ENCODE data around the gene GPR32. TPM values are rescaled to one million over a fixed set of nuclear protein-coding genes. Genes with fewer than 3 reads are reported as not detected.
"Not testable (repeated sequence)": the region's sequence is repeated elsewhere in the genome, so short reads cannot be mapped to it uniquely, and the experiment has no call there.

The GPR32 gene
- total RNA-seq, 2 experiments from 2014 or later: not detected

DNA sequence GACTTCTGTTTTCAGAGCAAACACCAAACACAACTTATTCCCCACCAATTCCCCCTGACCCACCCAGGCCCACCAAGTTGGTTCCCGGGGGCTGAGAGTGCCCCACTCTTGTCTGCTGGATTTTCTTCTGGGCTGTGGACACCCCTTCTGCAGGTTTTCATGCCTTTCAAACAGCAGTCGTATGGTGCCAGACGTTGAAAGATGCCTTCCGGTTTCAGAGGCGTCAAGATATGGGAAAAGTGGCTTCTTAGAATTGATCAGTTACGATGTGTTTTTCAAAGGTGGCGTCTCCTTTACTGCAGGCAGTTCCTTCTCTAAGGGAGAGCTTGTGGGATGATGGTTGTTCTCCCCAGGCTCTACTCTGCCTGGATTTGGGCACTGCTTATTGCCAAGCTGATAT lies 34.4 kb upstream of the GPR32 start:
- no peak for DNase-seq
- no peak overlapping the region for H3K27ac Mint-ChIP-seq
- peaks cover 18% of the 10 kb centered on the region for H3K27me3 Mint-ChIP-seq
- no peaks in the 10 kb centered on the region for H3K9me3 Mint-ChIP-seq
- no peak overlapping the region for H3K4me3 Mint-ChIP-seq
- CTCF ChIA-PET: interaction anchor here (1.2 kb wide), 1 partner anchor 11 kb away, joined by 3 read pairs; no protein-coding TSS in a partner anchor
- POLR2A ChIA-PET: no interaction called here
- no peaks in the 10 kb centered on the region for H3K36me3 Mint-ChIP-seq (ENCODE audit: low read depth)
- H3K4me1 Mint-ChIP-seq: no peaks in the 10 kb centered on the region

DNA sequence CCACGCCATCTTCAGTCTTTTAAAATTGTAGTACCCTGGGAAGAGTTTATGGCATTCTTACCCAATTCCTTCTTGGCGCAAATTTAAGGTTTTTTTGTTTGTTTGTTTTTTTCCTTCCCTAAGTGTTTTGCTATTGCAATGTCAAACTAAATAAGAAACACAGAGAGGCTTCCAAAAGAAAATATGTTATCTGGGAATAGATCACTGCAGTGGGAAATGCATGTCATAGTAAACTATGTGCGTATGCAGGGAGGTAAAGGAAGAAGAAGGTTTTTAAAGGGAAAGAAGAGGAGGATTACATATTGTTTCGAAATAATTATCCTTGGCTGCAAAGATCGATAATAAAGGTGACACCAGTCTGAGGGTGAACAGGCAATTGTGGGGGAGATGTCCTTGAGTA lies 33.9 kb upstream of the GPR32 start:
- no peak for DNase-seq
- no peak overlapping the region for H3K4me3 Mint-ChIP-seq
- ChIA-PET CTCF (no interaction called here), POLR2A (no interaction called here)
- no peaks in the 10 kb centered on the region for H3K4me1 Mint-ChIP-seq
- peaks cover 19% of the 10 kb centered on the region for H3K27me3 Mint-ChIP-seq
- H3K27ac Mint-ChIP-seq: no peak overlapping the region
- no peaks in the 10 kb centered on the region for H3K9me3 Mint-ChIP-seq
- no peaks in the 10 kb centered on the region for H3K36me3 Mint-ChIP-seq (ENCODE audit: low read depth)

DNA sequence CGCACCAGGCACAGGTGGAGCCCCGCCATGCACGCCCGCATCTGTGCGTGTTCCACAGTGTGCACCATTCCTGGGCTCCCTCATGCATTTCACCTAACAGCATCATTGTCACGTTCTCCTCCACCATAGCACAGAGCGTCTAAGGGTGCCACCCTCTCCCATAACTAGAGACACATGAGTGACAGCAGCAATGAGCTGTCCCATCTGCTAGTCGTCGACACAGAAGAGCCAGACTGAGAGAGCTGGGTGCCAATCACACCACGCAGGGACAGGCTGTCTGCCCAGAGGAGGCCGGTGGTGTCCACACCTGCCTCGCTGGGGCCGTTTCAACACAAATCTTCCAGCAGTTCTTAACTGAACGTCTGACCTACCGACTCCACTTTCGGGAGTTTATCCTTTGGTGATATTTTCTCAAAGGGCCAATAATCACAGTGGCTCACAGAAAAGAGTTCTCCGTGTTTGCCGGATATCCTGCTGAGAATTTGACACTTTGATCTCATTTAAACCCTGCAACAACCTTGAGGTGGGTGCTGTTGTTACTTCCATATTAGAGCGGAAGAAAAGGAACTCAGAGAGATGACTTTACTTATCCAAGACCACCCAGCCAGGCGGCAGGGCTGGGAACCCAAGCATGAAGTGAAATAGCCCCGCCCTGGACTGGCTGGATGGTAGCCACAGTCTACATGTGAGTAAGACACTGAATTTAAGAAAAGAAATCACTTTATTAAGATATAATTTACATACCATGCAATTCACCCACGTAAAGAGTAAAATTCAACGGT lies 30.9 kb upstream of the GPR32 start:
- Mint-ChIP-seq H3K9me3 (no peaks in the 10 kb centered on the region), H3K4me1 (no peaks in the 10 kb centered on the region), H3K4me3 (no peak overlapping the region), H3K36me3 (ENCODE audit: low read depth) (no peaks in the 10 kb centered on the region), H3K27ac (no peak overlapping the region), H3K27me3 (peaks cover 19% of the 10 kb centered on the region)
- CTCF ChIA-PET: no interaction called here
- POLR2A ChIA-PET: no interaction called here
- no peak for DNase-seq

DNA sequence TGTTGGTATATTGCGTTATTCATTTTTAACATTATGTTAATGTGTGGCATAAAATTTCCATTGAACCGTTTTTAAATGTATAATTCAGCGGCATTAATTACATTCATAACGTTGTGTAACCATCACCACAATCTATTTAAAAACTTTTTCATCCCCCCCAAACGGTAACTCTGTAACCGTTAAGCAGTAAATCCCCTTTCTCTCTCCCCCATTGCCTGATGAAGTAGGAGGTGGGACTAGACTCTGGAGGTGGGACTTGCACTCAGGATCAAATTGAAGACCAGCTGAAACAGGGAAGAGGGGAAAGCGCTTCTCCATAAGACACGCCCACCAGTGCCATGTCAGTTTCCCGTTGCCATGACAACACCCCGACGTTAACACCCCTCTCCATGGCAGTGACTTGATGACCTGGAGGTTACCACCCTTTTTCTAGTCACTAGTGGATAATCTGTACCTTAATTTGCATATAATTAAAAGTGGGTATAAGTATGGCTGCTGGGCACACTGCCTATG lies 30.3 kb upstream of the GPR32 start:
- H3K27ac Mint-ChIP-seq: no peak overlapping the region
- no peaks in the 10 kb centered on the region for H3K36me3 Mint-ChIP-seq (ENCODE audit: low read depth)
- peaks cover 19% of the 10 kb centered on the region for H3K27me3 Mint-ChIP-seq
- H3K4me1 Mint-ChIP-seq: no peaks in the 10 kb centered on the region
- H3K9me3 Mint-ChIP-seq: no peaks in the 10 kb centered on the region
- ChIA-PET POLR2A (no interaction called here), CTCF (no interaction called here)
- DNase-seq: no peak
- H3K4me3 Mint-ChIP-seq: no peak overlapping the region

DNA sequence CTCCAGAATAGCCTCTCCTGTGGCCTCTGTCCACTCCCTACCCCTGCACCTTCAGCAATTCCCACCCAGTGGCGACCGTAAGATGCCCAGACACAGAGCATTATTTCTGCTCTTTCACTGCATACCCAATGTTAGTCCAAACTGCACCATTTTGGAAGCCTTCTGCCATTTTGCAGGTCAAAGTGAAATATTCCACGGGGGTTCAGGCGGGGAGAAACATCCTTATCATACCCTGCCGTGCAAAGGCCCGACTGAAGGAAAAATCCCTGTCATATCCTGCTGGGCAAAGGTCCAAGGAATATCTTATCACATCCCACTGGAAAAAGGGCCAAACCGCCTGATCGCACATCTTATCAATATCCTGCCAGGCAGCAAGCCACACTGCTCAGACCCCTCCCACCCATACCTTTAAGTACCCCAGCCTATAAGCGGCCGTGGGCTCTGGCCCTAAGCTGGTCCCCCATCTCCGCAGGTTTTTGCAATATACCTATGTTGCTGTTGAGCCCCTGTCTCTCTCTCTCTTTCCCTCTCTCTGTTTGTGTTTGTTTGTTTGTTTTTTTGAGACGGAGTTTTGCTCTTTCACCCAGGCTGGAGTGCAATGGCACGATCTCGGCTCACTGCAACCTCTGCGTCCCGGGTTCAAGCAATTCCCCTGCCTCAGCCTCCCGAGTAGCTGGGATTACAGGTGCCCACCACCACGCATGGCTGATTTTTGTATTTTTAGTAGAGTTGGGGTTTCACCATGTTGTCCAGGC lies 28.9 kb upstream of the GPR32 start:
- Mint-ChIP-seq H3K4me3 (no peak overlapping the region), H3K4me1 (no peaks in the 10 kb centered on the region), H3K9me3 (no peaks in the 10 kb centered on the region), H3K36me3 (ENCODE audit: low read depth) (no peaks in the 10 kb centered on the region), H3K27ac (no peak overlapping the region), H3K27me3 (peaks cover 17% of the 10 kb centered on the region)
- DNase-seq: no peak
- CTCF ChIA-PET: no interaction called here
- POLR2A ChIA-PET: no interaction called here

DNA sequence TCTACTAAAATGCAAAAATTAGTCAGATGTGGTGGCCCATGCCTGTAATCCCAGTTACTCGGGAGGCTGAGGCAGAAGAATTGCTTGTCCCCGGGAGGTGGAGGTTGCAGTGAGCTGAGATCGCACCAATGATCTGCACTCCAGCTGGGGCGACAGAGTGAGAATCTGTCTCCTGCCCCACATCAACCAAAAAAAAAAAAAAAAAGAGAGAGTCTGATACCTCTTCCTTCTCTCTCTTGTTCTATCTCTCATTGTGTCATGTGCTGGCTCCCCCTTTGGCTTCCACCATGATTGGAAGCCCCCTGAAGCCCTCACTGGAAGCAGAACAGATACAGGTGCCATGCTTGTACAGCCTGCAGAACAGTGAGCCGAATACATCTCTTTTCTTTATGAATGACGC lies 26.7 kb upstream of the GPR32 start:
- no peak for DNase-seq
- Mint-ChIP-seq H3K36me3 (ENCODE audit: low read depth) (no peaks in the 10 kb centered on the region), H3K27me3 (peaks cover 12% of the 10 kb centered on the region), H3K4me1 (no peaks in the 10 kb centered on the region), H3K4me3 (no peak overlapping the region), H3K27ac (no peak overlapping the region), H3K9me3 (no peaks in the 10 kb centered on the region)
- POLR2A ChIA-PET: interaction anchor here (0.6 kb wide), 1 partner anchor 11 kb away, joined by 5 read pairs; no protein-coding TSS in a partner anchor
- CTCF ChIA-PET: no interaction called here

DNA sequence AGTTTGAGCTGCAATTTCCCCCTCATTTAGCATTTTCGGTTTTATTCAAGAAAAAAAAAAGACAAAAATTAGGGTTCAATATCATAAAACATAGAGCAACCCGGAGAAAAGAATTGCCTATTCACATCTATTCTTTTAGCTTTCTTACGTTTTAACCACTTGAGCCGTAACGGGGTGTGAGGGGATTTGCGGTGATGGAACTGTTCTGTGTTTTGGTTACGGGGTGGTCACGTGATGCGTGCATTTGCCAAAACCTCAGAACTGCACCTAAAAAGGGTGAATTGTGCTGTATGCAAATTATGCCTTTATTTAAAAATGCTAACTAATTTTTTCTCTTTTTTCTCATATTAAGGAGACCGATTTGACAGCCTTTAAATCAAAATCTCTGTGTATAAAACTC lies 25.0 kb upstream of the GPR32 start:
- DNase-seq: no peak
- H3K4me3 Mint-ChIP-seq: no peak overlapping the region
- CTCF ChIA-PET: no interaction called here
- no peaks in the 10 kb centered on the region for H3K4me1 Mint-ChIP-seq
- POLR2A ChIA-PET: no interaction called here
- no peaks in the 10 kb centered on the region for H3K9me3 Mint-ChIP-seq
- H3K36me3 Mint-ChIP-seq (ENCODE audit: low read depth): no peaks in the 10 kb centered on the region
- peaks cover 4% of the 10 kb centered on the region for H3K27me3 Mint-ChIP-seq
- no peak overlapping the region for H3K27ac Mint-ChIP-seq

DNA sequence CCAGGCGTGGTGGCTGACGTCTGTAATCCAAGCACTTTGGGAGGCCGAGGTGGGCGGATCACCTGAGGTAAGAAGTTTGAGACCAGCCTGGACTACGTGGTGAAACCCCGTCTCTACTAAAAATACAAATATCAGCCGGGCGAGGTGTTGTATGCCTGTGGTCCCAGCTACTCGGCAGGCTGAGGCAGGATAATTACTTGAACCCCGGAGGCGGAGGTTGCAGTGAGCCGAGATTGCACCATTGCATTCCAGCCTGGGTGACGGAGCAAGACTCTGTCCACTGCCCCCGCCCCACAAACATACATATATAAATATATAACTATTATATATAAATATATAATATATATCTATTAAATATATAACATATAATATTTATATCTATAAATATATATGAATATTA lies 23.1 kb upstream of the GPR32 start:
- DNase-seq; H3K4me3 Mint-ChIP-seq; H3K4me1 Mint-ChIP-seq; H3K9me3 Mint-ChIP-seq; H3K27ac Mint-ChIP-seq; POLR2A ChIA-PET; H3K27me3 Mint-ChIP-seq; H3K36me3 Mint-ChIP-seq (ENCODE audit: low read depth): not testable (repeated sequence)
- CTCF ChIA-PET: interaction anchor here (0.7 kb wide), 1 partner anchor 178 kb away, joined by 5 read pairs; no protein-coding TSS in a partner anchor

DNA sequence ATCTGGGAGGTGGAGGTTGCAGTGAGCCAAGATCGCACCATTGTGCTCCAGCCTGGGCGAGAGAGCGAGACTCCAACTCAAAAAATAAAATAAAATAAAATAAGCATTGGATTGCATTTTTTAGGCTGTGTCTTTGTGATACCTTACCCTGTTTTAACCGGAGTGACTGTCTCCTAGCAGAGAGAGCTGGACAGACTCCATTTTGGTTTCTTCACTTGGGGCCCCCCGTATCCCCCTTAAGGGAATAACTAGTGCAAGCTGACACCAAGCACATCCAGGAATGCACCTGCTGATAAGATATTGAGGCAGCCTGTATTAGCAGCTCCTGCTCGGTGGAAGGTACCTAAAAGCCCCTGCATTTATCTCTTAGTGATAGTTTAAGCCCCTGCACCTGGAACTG lies 20.8 kb upstream of the GPR32 start:
- Mint-ChIP-seq H3K27me3 (no peaks in the 10 kb centered on the region), H3K27ac (no peak overlapping the region), H3K9me3 (no peaks in the 10 kb centered on the region), H3K4me3 (no peak overlapping the region), H3K4me1 (no peaks in the 10 kb centered on the region), H3K36me3 (ENCODE audit: low read depth) (no peaks in the 10 kb centered on the region)
- POLR2A ChIA-PET: no interaction called here
- no peak for DNase-seq
- CTCF ChIA-PET: no interaction called here

DNA sequence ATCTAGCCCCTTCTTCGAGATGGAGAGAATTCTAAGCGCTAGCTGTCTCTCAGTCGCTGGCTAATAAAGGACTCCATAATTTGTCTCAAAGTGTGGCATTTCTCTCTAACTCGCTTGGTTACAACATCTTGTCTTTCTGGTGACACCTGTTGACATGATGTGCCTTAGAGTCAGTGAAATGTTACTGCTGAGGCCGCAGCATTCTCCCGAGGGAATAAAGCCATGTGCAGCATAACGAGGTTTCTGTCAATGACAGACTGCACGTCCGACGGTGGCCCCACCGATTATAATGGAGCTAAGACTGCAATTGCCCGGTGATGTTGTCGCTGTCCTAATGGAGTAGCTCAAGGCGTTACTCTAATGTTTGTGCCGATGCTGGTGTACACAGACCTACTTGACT lies 20.3 kb upstream of the GPR32 start:
- Mint-ChIP-seq H3K9me3 (no peaks in the 10 kb centered on the region), H3K4me3 (no peak overlapping the region), H3K36me3 (ENCODE audit: low read depth) (no peaks in the 10 kb centered on the region), H3K27ac (no peak overlapping the region), H3K4me1 (no peaks in the 10 kb centered on the region), H3K27me3 (no peaks in the 10 kb centered on the region)
- ChIA-PET CTCF (no interaction called here), POLR2A (no interaction called here)
- DNase-seq: no peak

DNA sequence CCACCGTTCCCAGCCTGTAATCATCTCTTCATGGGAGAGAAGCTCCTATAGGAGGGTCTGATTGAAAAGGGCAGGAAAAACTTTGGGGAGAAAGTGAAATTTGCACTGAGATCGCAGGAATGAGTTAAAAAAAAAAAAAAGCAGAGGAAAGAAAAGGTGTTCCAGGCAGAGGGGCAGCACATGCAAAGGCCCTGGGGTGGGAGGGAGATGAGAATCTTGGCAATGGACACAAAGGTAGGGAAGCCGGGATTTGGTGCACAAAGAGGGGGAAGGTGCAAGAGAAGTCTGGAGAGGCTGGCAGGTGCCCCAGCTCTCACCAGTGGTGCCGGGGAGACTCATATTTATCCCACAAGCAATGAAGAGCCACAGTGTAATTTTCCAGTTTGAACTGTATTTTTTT lies 16.4 kb upstream of the GPR32 start:
- no peak for DNase-seq
- CTCF ChIA-PET: no interaction called here
- peaks cover 2% of the 10 kb centered on the region for H3K27me3 Mint-ChIP-seq
- no peak overlapping the region for H3K27ac Mint-ChIP-seq
- no peaks in the 10 kb centered on the region for H3K4me1 Mint-ChIP-seq
- POLR2A ChIA-PET: no interaction called here
- no peaks in the 10 kb centered on the region for H3K36me3 Mint-ChIP-seq (ENCODE audit: low read depth)
- no peak overlapping the region for H3K4me3 Mint-ChIP-seq
- no peaks in the 10 kb centered on the region for H3K9me3 Mint-ChIP-seq

DNA sequence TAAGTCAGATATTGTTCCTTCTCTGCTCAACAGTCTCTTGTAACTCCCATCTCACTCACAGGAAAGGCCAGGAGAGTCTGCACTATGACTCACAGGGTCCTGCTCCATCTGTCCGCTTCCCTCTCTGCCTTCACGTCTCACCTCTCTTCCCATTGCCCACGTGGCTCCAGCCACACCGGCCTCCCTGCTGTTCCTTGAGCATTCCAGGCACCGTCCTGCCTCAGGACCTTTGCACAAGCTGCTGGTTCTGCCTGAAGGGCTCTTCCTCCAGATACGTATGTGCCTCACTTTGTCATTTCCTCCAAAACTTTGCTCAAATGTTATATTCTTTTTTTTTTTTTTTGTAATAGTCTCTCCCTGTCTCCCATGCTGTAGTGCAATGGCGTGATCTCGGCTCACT lies 14.0 kb upstream of the GPR32 start:
- H3K9me3 Mint-ChIP-seq; DNase-seq; POLR2A ChIA-PET; H3K27me3 Mint-ChIP-seq; H3K27ac Mint-ChIP-seq; H3K4me3 Mint-ChIP-seq; H3K4me1 Mint-ChIP-seq; H3K36me3 Mint-ChIP-seq (ENCODE audit: low read depth): not testable (repeated sequence)
- CTCF ChIA-PET: interaction anchor here (0.7 kb wide), 1 partner anchor 28 kb away, joined by 4 read pairs; no protein-coding TSS in a partner anchor

DNA sequence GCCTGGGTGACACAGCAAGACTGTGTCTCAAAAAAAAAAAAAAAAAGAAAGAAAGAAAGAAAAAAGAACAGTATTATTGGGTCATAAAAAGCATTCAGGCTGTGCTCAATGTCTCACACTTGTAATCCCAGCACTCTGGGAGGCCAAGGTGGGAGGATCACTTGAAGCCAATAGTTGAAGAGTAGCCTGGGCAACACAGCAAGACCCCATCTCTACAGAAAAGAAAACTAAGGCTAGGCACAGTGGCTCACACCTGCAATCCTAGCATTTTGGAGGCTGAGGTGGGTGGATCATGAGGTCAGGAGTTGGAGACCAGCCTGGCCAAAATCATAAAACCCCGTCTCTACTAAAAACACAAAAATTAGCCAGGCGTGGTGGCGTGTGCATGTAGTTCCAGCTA lies 12.6 kb upstream of the GPR32 start:
- H3K27me3 Mint-ChIP-seq; H3K27ac Mint-ChIP-seq; H3K9me3 Mint-ChIP-seq; DNase-seq; CTCF ChIA-PET; H3K4me3 Mint-ChIP-seq; POLR2A ChIA-PET; H3K36me3 Mint-ChIP-seq (ENCODE audit: low read depth); H3K4me1 Mint-ChIP-seq: not testable (repeated sequence)

DNA sequence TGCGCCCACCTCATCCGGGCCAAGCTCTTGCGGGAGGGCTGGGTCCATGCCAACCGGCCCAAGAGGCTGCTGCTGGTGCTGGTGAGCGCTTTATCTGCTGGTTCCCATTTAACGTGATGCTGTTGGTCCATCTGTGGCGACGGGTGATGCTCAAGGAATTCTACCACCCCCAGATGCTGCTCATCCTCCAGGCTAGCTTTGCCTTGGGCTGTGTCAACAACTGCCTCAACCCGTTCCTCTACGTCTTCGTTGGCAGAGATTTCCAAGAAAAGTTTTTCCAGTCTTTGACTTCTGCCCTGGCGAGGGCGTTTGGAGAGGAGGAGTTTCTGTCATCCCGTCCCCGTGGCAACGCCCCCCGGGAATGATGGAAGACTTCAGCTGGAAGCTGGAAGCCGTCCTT lies 11.2 kb upstream of the GPR32 start:
- H3K36me3 Mint-ChIP-seq (ENCODE audit: low read depth); DNase-seq; H3K4me3 Mint-ChIP-seq; H3K27me3 Mint-ChIP-seq; CTCF ChIA-PET; H3K4me1 Mint-ChIP-seq; POLR2A ChIA-PET; H3K27ac Mint-ChIP-seq; H3K9me3 Mint-ChIP-seq: not testable (repeated sequence)

Data from activated CD4-positive, alpha-beta T cell treated with anti-CD3 and anti-CD28 coated beads, Interleukin-2, amount 10 ng/mL, durations not matched to agents 7 days and 5 days (primary cell).